Measurements from ENCODE around the gene ST6GALNAC6.

Gene ST6GALNAC6

DNA sequence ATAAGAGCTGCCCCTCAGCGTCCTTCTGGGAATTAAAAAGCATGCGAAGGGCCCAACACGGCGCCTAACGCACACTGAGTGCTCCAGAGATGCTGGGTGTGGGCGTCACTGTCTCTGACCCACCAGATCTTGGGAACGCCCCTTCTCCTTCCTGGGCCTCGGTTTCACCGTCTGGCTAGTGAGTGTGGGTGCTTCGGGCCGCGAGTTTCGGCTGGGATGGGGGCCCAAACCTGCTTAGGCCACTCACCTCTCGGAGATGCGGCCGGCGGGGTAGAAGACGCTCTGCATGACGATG, 27.4 kb upstream of the ST6GALNAC6 start:
- no peak overlapping the region for H3K4me3 ChIP-seq (ENCODE audit: low read depth, low read length)
- DNase-seq, result no peak
- no peak for TF ChIP-seq CTCF (IDR thresholded peaks at IDR 0.05; ENCODE audit: low read depth, low read length)

DNA sequence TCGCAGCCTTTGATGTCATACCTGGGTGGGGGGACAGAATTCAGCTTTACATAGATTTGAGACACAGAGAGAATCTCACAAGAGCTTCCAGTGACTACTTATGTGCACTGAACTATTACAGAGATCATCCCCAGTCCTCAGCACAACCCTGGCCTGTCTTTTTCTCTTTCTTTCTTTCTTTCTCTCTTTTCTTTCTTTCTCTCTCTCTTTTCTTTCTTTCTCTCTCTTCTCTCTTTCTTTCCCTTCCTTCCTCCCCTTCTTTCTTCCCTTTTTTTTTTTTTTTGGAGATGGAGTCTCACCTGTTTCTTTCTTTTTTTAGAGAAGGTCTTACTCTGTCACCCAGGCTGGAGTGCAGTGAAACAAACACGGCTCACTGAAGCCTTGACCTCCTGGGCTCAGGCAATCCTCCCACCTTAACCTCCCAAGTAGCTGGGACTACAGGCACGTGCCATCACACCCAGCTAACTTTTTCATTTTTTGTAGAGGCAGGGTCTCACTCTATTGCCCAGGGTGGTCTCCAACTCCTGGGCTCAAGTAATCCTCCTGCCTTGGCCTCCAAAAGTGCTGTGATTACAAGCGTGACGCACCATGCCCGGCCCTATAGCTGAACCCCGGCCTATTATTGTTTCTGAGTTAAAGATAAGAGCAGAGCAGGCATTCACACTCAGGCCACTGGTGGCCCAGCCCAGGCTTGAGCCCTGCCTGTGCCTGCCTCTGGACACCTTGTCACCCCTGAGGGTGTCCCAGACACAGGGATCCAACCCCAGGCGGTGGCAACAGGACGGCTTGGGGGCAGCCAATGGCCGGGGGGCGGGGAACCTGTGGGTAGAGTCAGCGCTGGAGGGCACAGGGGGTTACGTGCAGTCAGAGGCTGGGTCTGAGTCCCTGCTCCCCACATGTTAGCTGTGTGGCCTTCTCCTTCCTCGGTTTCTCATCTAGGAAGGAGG, 26.8 kb upstream of the ST6GALNAC6 start:
- peaks cover 4% of the 10 kb centered on the region; the same call in 1 of the 2 replicates for H3K4me1 ChIP-seq
- no peak overlapping the region for H3K4me3 ChIP-seq (ENCODE audit: low read depth, low read length)
- peaks cover 4% of the 10 kb centered on the region; the same call in 1 of the 2 replicates for H3K27me3 ChIP-seq

More for the DNA sequence above, 27.4 kb upstream of the ST6GALNAC6 start:
- Histone ChIP-seq H3K9me3 (no peaks in the 10 kb centered on the region), H3K36me3 (no peaks in the 10 kb centered on the region), H3K27me3 (peaks cover 4% of the 10 kb centered on the region; the same call in 1 of the 2 replicates), H3K4me1 (peaks cover 9% of the 10 kb centered on the region)

GRCh38 chr9:127924736-127925444, 25.5 kb upstream of the ST6GALNAC6 start:
- no peaks in the 10 kb centered on the region for H3K9me3 ChIP-seq
- peaks cover 4% of the 10 kb centered on the region; the same call in 1 of the 2 replicates for H3K27me3 ChIP-seq
- no peak overlapping the region for H3K4me3 ChIP-seq (ENCODE audit: low read depth, low read length)
- no peak for TF ChIP-seq CTCF (IDR thresholded peaks at IDR 0.05; ENCODE audit: low read depth, low read length)
- 0 out of 2 replicates have a peak, but pooled peaks cover 4% of the 10 kb centered on the region for H3K4me1 ChIP-seq
- peak; percentile 4 for DNase-seq
- no peaks in the 10 kb centered on the region for H3K36me3 ChIP-seq

More for the DNA sequence above, 26.8 kb upstream of the ST6GALNAC6 start:
- H3K36me3 ChIP-seq, result no peaks in the 10 kb centered on the region
- no peak for TF ChIP-seq CTCF (IDR thresholded peaks at IDR 0.05; ENCODE audit: low read depth, low read length)
- DNase-seq, result no peak
- H3K9me3 ChIP-seq, result no peaks in the 10 kb centered on the region

DNA sequence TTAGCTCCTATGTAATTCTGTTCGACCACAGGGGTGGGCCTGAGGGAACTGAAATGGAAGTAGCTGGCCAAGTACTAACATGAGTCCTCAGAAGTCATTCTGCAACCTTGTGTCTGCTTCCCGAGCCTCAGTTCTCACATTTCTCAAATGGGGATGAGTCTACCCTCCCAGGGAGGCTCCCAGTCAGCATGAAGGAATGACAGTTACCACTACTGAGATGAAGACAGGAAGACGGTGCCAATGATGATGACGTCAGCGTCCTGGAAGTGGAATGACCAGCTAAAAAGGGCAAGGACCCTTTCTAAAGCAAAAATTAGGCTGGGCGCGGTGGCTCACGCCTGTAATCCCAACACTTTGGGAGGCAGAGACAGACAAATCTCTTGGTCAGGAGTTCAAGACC, 24.4 kb upstream of the ST6GALNAC6 start:
- Histone ChIP-seq H3K4me3 (ENCODE audit: low read depth, low read length) (no peak overlapping the region), H3K9me3 (no peaks in the 10 kb centered on the region), H3K36me3 (no peaks in the 10 kb centered on the region), H3K4me1 (peaks cover 7% of the 10 kb centered on the region), H3K27me3 (peaks cover 4% of the 10 kb centered on the region; the same call in 1 of the 2 replicates)
- no peak for TF ChIP-seq CTCF (IDR thresholded peaks at IDR 0.05; ENCODE audit: low read depth, low read length)
- peak; percentile 2 for DNase-seq

- Histone ChIP-seq H3K4me3 (ENCODE audit: low read depth, low read length) (no peak overlapping the region), H3K4me1 (peaks cover 13% of the 10 kb centered on the region), H3K36me3 (no peaks in the 10 kb centered on the region), H3K9me3 (no peaks in the 10 kb centered on the region), H3K27me3 (peaks cover 4% of the 10 kb centered on the region; the same call in 1 of the 2 replicates)
- no peak for TF ChIP-seq CTCF (IDR thresholded peaks at IDR 0.05; ENCODE audit: low read depth, low read length)
- DNase-seq, result peak; percentile 61
Measured at GRCh38 chr9:127923046-127923445, 23.6 kb upstream of the ST6GALNAC6 start.
